ENCODE results near the gene CNTNAP2.

Gene CNTNAP2

GRCh38 chr7:147161405-147161804 is 1044.8 kb downstream of the CNTNAP2 start:
- no peak overlapping the region for H3K4me2 ChIP-seq (ENCODE audit: low read depth, low read length, poor library complexity, severe bottlenecking)
- H3K27ac ChIP-seq (ENCODE audit: low read depth, low read length): no peak overlapping the region
- H3K4me3 ChIP-seq (ENCODE audit: insufficient read depth, low read length, poor library complexity, severe bottlenecking): no peak overlapping the region
- H3K36me3 ChIP-seq (ENCODE audit: low read length): no peaks in the 10 kb centered on the region
- no peak overlapping the region for H3K9ac ChIP-seq (ENCODE audit: low read length)
- no peaks in the 10 kb centered on the region for H3K27me3 ChIP-seq (ENCODE audit: low read length)
- no peaks in the 10 kb centered on the region for H4K20me1 ChIP-seq (ENCODE audit: low read depth, low read length)
- no peaks in the 10 kb centered on the region for H3K9me3 ChIP-seq (ENCODE audit: insufficient read depth, low read length)
- no peaks in the 10 kb centered on the region for H3K79me2 ChIP-seq (ENCODE audit: insufficient read depth, low read length)
- no peaks in the 10 kb centered on the region for H3K9me2 ChIP-seq (replicated peaks; ENCODE audit: insufficient read depth, low read length)
- H2AFZ ChIP-seq (ENCODE audit: low read depth, low read length, severe bottlenecking): no peak overlapping the region
- H3F3A ChIP-seq (ENCODE audit: insufficient read depth): no peaks in the 10 kb centered on the region
- no peak for TF ChIP-seq CTCF (IDR thresholded peaks at IDR 0.05; ENCODE audit: insufficient read depth, low read length, poor library complexity, severe bottlenecking)
- no peak for TF ChIP-seq EZH2phosphoT487 (conservative IDR thresholded peaks at IDR 0.05; ENCODE audit: low read length)

- Histone ChIP-seq H2AFZ (ENCODE audit: low read depth, low read length, severe bottlenecking) (peak overlapping the region; percentile 35), H3K4me3 (ENCODE audit: insufficient read depth, low read length, poor library complexity, severe bottlenecking) (no peak overlapping the region), H3K4me2 (ENCODE audit: low read depth, low read length, poor library complexity, severe bottlenecking) (peak overlapping the region; percentile 35), H3K27me3 (ENCODE audit: low read length) (no peaks in the 10 kb centered on the region), H3K27ac (ENCODE audit: low read depth, low read length) (no peak overlapping the region), H4K20me1 (ENCODE audit: low read depth, low read length) (no peaks in the 10 kb centered on the region), H3K9me3 (ENCODE audit: insufficient read depth, low read length) (no peaks in the 10 kb centered on the region), H3K79me2 (ENCODE audit: insufficient read depth, low read length) (no peaks in the 10 kb centered on the region), H3K9ac (ENCODE audit: low read length) (no peak overlapping the region), H3K9me2 (replicated peaks; ENCODE audit: insufficient read depth, low read length) (no peaks in the 10 kb centered on the region), H3K36me3 (ENCODE audit: low read length) (no peaks in the 10 kb centered on the region), H3F3A (ENCODE audit: insufficient read depth) (no peaks in the 10 kb centered on the region)
- no peak for TF ChIP-seq CTCF (IDR thresholded peaks at IDR 0.05; ENCODE audit: insufficient read depth, low read length, poor library complexity, severe bottlenecking)
- no peak for TF ChIP-seq EZH2phosphoT487 (conservative IDR thresholded peaks at IDR 0.05; ENCODE audit: low read length)
These were observed 1053.9 kb downstream of the CNTNAP2 start for GRCh38 chr7:147170341-147171012.

GRCh38 chr7:147171013-147171391 is 1054.4 kb downstream of the CNTNAP2 start:
- Histone ChIP-seq H3K27ac (ENCODE audit: low read depth, low read length) (no peak overlapping the region), H3K4me3 (ENCODE audit: insufficient read depth, low read length, poor library complexity, severe bottlenecking) (no peak overlapping the region), H3K79me2 (ENCODE audit: insufficient read depth, low read length) (no peaks in the 10 kb centered on the region), H3K4me2 (ENCODE audit: low read depth, low read length, poor library complexity, severe bottlenecking) (peak overlapping the region; percentile 35), H3K36me3 (ENCODE audit: low read length) (no peaks in the 10 kb centered on the region), H3K27me3 (ENCODE audit: low read length) (no peaks in the 10 kb centered on the region), H2AFZ (ENCODE audit: low read depth, low read length, severe bottlenecking) (peak overlapping the region; percentile 35), H3K9ac (ENCODE audit: low read length) (no peak overlapping the region), H3K9me3 (ENCODE audit: insufficient read depth, low read length) (no peaks in the 10 kb centered on the region), H3F3A (ENCODE audit: insufficient read depth) (no peaks in the 10 kb centered on the region), H4K20me1 (ENCODE audit: low read depth, low read length) (no peaks in the 10 kb centered on the region), H3K9me2 (replicated peaks; ENCODE audit: insufficient read depth, low read length) (no peaks in the 10 kb centered on the region)
- no peak for TF ChIP-seq CTCF (IDR thresholded peaks at IDR 0.05; ENCODE audit: insufficient read depth, low read length, poor library complexity, severe bottlenecking)
- TF ChIP-seq EZH2phosphoT487 (conservative IDR thresholded peaks at IDR 0.05; ENCODE audit: low read length): no peak
